ENCODE measurements around the gene NPAT. TPM values are rescaled to one million over a fixed set of nuclear protein-coding genes. Genes with fewer than 3 reads are reported as not detected.
A peak's percentile ranks its signal among the peaks of the same experiment; 100 is the strongest.

The NPAT gene
- total and polyA plus RNA-seq, 10 of the 15 experiments (the other 5 are each of a cell fraction or from before 2014, with no cell fraction given): 7.5 to 32.8 (median 20.1) TPM

- no peak for TF ChIP-seq MYC (IDR thresholded peaks at IDR 0.05; ENCODE audit: insufficient read depth, insufficient read length, insufficient replicate concordance, low read length, severe bottlenecking)
- TF ChIP-seq KDM1A (IDR thresholded peaks at IDR 0.05; ENCODE audit: borderline replicate concordance): no peak
- no peak for TF ChIP-seq ZNF24 (IDR thresholded peaks at IDR 0.05)
- 0 out of 2 replicates have a peak, but pooled peaks have one; percentile 63 for TF ChIP-seq CBX5 (IDR thresholded peaks at IDR 0.05; ENCODE audit: low read depth)
- TF ChIP-seq SKIL (IDR thresholded peaks at IDR 0.05; ENCODE audit: low read depth, poor library complexity, severe bottlenecking): peak; percentile 40
- TF ChIP-seq MEF2B (IDR thresholded peaks at IDR 0.05; ENCODE audit: partially characterized antibody, poor library complexity, severe bottlenecking): peak; percentile 22
- no peak for TF ChIP-seq KAT2A (conservative IDR thresholded peaks at IDR 0.05; ENCODE audit: control insufficient read depth, low read depth, low read length)
- TF ChIP-seq SPI1 (IDR thresholded peaks at IDR 0.05; ENCODE audit: borderline replicate concordance, insufficient read depth, low read depth, low read length): peak; percentile 77
- peak; percentile 27; the same call in 1 of the 3 replicates for TF ChIP-seq POU2F2 (IDR thresholded peaks at IDR 0.05; ENCODE audit: borderline replicate concordance, low read depth, low read length)
- Histone ChIP-seq H3K4me1 (ENCODE audit: control insufficient read depth, insufficient read depth, low read length) (peaks cover 20% of the 10 kb centered on the region), H3K4me2 (ENCODE audit: control insufficient read depth, insufficient read depth) (no peak overlapping the region), H2AFZ (ENCODE audit: control insufficient read depth, low read depth, low read length) (no peak overlapping the region), H3K4me3 (no peak overlapping the region), H3K36me3 (ENCODE audit: control insufficient read depth in 2 of 2, insufficient read depth in 2 of 2, low read length in 1 of 2) (peaks cover 25 to 40% of the 10 kb centered on the region in 2 experiments), H3K9ac (ENCODE audit: control insufficient read depth, insufficient read depth, low read length) (no peak overlapping the region), H4K20me1 (ENCODE audit: control insufficient read depth, insufficient read depth) (no peaks in the 10 kb centered on the region), H3K27me3 (replicated peaks in 1 of 2; ENCODE audit: control insufficient read depth in 2 of 2, insufficient read depth in 2 of 2, low read length in 1 of 2) (no peaks in the 10 kb centered on the region), H3K9me3 (replicated peaks; ENCODE audit: control insufficient read depth, insufficient read depth, low read length) (peaks cover 48% of the 10 kb centered on the region), H3K27ac (ENCODE audit: control insufficient read depth, insufficient read depth) (no peak overlapping the region), H3K79me2 (ENCODE audit: control insufficient read depth, insufficient read depth, low read length) (peaks cover 58% of the 10 kb centered on the region)
- intact Hi-C loops (cut with micrococcal nuclease; ENCODE audit: unreplicated experiment) (no loop called here), in situ Hi-C loops (cut with MboI) (no loop called here)
- ATAC-seq: peak; percentile 32
- SMC1A ChIA-PET (ENCODE audit: uncharacterized antibody, unreplicated experiment): interaction anchor here (1.6 to 4.7 kb wide), 2 partner anchors 13 to 16 kb away, joined by 5 to 21 read pairs; no protein-coding TSS in a partner anchor
- no peak for DNase-seq (ENCODE audit: low read depth, low spot score)
- BruUV-seq (replicated peaks): no TSS peak
- FAIRE-seq: no peak
- WGBS (ENCODE audit: insufficient coverage, insufficient replicate concordance, low lambda C conversion rate, missing lambda C conversion rate): 4% methylated on average over 2 of the region's 2 CpGs
- POLR2A ChIA-PET: no interaction called here
- CTCF ChIA-PET: interaction anchor here (1.4 kb wide), 1 partner anchor 12 kb away, joined by 6 read pairs; no protein-coding TSS in a partner anchor
- RAD21 ChIA-PET (ENCODE audit: unreplicated experiment): no interaction called here
Observed at GRCh38 chr11:108203075-108203474, 19.4 kb downstream of the NPAT start.
